Measurements from ENCODE around the gene MCOLN1.

- TF ChIP-seq POLR2A (IDR thresholded peaks at IDR 0.05; ENCODE audit: low read length) (no peak), GATA1 (IDR thresholded peaks at IDR 0.05; ENCODE audit: low read depth, low read length) (no peak)
Measured at GRCh38 chr19:7482584-7483439, 39.6 kb upstream of the MCOLN1 start.
